Tibial nerve (tissue), 4 donors: Measurements from ENCODE around the gene CD320. TPM values are rescaled to one million over a fixed set of nuclear protein-coding genes. Genes with fewer than 3 reads are reported as not detected.

ENCODE experiments used
- DNase-seq, 2 donors: peaks; one replicate each; pipeline ENCODE4 v3.0.0-alpha.2; 2019; ENCODE audit warnings: low spot score in 2 of 2
- H3K27ac ChIP-seq, 4 donors: fragments of 200-600 bp; sonication (generic) in 3 of 4; one replicate each; pipeline ENCODE4 v1.5.1; 2017 to 2019; ENCODE audit warnings: mild to moderate bottlenecking in 1 of 4
- H3K27me3 ChIP-seq, 2 donors: fragments of 200-600 bp; sonication (generic) in 1 of 2; one replicate each; pipeline versions ENCODE4 v1.5.1 to v1.6.0; 2017 to 2019
- H3K36me3 ChIP-seq, 3 donors: fragments of 200-600 bp; sonication (generic); one replicate each; pipeline ENCODE4 v1.5.1; 2018 to 2019
- H3K4me1 ChIP-seq, 4 donors: fragments of 200-600 bp; sonication (generic) in 3 of 4; one replicate each; pipeline ENCODE4 v1.5.1; 2017 to 2019
- H3K4me3 ChIP-seq, 4 donors: fragments of 200-600 bp; sonication (generic) in 3 of 4; one replicate each; pipeline ENCODE4 v1.5.1; 2017 to 2019; ENCODE audit warnings: mild to moderate bottlenecking in 1 of 4, moderate library complexity in 1 of 4
- H3K9me3 ChIP-seq, 4 donors: fragments of 200-600 bp; sonication (generic) in 3 of 4; one replicate each; pipeline ENCODE4 v1.5.1; 2017 to 2019
- EP300 ChIP-seq, 2 donors: sonication (generic); formaldehyde crosslinking; IDR thresholded peaks; one replicate each; pipeline ENCODE4 v1.6.1; 2017; ENCODE audit warnings: antibody characterized with exemption in 2 of 2, mild to moderate bottlenecking in 1 of 2
- POLR2A ChIP-seq, 2 donors: fragments of 450-650 bp; IDR thresholded peaks; one replicate each; pipeline ENCODE4 v1.6.1; 2017; ENCODE audit warnings: antibody characterized with exemption in 2 of 2, mild to moderate bottlenecking in 2 of 2, moderate library complexity in 2 of 2
- WGBS, 2 donors: methylation state at CpG; one replicate each; pipeline ENCODE4 v1.1.5; 2018; 5-methylcytosine and 5-hydroxymethylcytosine counted together
- total RNA-seq, 4 donors: library from RNA; depleted of rRNA; stranded (reverse); fragments of >200 nt; gene quantifications; one replicate each; pipeline ENCODE4 v1.1.0, GENCODE V29; 2016
- TF ChIP-seq, protein P1 (sequence below), 5 experiments: fragments of 200-600 bp in 3 of 5; fragments of 450-650 bp in 2 of 5; sonication (generic) in 3 of 5; IDR thresholded peaks; one replicate each; pipeline ENCODE4 v1.5.1; 2016 to 2019; ENCODE audit warnings: antibody characterized with exemption in 5 of 5, mild to moderate bottlenecking in 3 of 5, moderate library complexity in 2 of 5

CD320 gene
- total RNA-seq, 4 donors from 2014 or later, result 64.7 to 109 (median 83.9) TPM

DNA sequence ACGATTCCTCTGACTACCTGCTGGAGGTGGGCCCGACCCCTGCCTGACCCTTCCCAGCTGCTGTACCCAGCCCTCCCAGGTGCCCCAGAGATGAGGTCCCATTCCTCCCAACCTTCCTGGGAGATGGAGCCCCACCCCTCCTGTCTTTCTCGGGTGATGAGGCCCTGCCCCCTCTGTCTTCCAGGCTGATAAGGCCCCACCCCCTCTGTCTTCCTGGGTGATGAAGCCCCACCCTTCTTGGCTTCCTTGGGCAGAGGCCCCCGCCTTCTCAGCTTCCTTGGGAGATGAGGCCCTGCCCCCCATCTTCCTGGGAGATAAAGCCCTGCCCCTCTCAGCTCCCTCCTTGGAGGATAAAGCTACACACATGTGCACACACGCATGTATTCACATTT lies 51.1 kb downstream of the CD320 start:
- peaks cover 0 to 7% (median 0%) of the 10 kb centered on the region in 4 donors for H3K4me1 ChIP-seq
- 33 to 66% methylated on average over 5 of the region's 5 CpGs for WGBS, 2 donors
- H3K9me3 ChIP-seq, result no peaks in the 10 kb centered on the region
- no peak overlapping the region for H3K27ac ChIP-seq
- no peaks in the 10 kb centered on the region for H3K27me3 ChIP-seq
- peaks cover 0 to 70% (median 4%) of the 10 kb centered on the region in 3 donors for H3K36me3 ChIP-seq
- DNase-seq, result no peak
- H3K4me3 ChIP-seq, result no peak overlapping the region
- TF ChIP-seq POLR2A (IDR thresholded peaks at IDR 0.05) (no peak), EP300 (IDR thresholded peaks at IDR 0.05) (no peak)
- TF ChIP-seq, protein P1, sequence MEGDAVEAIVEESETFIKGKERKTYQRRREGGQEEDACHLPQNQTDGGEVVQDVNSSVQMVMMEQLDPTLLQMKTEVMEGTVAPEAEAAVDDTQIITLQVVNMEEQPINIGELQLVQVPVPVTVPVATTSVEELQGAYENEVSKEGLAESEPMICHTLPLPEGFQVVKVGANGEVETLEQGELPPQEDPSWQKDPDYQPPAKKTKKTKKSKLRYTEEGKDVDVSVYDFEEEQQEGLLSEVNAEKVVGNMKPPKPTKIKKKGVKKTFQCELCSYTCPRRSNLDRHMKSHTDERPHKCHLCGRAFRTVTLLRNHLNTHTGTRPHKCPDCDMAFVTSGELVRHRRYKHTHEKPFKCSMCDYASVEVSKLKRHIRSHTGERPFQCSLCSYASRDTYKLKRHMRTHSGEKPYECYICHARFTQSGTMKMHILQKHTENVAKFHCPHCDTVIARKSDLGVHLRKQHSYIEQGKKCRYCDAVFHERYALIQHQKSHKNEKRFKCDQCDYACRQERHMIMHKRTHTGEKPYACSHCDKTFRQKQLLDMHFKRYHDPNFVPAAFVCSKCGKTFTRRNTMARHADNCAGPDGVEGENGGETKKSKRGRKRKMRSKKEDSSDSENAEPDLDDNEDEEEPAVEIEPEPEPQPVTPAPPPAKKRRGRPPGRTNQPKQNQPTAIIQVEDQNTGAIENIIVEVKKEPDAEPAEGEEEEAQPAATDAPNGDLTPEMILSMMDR (IDR thresholded peaks at IDR 0.05), result no peak

DNA sequence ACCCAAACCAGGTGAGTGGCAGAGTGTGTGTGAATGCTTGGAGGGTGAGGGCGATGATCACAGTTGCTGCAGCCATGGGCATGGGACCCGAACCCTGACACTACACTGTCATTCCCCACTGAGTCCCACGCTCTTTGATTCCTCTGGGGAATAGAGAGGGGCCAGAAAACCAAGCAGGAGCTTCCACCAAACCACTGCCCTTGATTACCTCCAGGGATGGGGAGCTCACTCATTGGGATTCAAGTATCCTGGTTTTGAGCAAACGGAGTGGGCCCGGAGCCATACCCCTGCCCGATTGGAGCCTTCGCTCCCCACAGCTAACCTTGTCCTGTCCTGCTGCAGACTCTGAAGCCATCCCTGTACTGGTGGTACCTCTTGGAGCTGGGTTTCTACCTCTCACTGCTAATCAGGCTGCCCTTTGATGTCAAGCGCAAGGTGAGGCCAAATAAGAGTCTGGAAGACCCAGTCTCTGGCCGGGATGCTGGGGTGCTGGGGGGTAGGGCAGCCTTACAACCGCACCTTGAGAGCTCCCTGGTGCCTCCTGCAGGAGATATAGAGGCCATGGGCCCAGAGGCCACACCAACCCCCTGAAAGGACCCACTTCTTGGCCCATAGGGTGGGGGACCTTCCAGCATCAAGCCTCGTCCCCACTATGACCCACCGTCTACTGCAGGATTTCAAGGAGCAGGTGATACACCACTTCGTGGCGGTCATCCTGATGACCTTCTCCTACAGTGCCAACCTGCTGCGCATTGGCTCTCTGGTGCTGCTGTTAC lies 51.7 kb downstream of the CD320 start:
- TF ChIP-seq, protein P1 (IDR thresholded peaks at IDR 0.05), result no peak
- TF ChIP-seq POLR2A (IDR thresholded peaks at IDR 0.05) (no peak), EP300 (IDR thresholded peaks at IDR 0.05) (no peak)
- 95 to 97% methylated on average over 15 of the region's 15 CpGs for WGBS, 2 donors
- H3K36me3 ChIP-seq, result peaks cover 0 to 64% (median 4%) of the 10 kb centered on the region in 3 donors

DNA sequence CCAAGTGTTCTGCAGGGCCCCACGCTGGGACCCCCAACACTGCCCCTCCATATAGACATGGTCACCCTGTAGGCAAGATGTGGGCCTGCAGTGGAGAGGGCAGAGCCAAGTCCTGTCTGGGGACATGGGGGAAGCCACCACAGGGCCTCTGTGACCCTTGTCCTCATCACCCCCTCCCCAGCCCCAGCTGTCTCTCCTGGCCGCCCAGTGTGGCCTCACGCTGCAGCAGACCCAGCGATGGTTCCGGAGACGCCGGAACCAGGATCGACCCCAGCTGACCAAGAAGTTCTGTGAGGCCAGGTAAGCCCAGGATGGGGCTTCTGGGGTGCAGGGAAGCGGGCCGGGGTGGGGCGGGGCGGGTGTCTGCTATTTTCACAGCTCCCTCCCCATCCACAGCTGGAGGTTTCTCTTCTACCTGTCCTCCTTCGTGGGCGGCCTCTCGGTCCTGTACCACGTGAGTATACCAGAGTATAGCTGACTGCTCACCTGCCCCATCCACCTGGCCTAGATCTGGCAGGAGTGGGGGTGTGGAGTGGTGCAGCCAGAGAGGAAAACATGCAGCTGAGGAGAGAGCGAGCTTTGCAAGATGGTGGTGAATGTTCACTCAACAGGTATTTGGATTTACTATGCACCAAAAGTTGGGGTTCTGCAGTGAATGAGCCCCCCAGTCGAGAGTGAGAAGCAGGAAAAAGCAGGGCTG lies 52.6 kb downstream of the CD320 start:
- H3K36me3 ChIP-seq, result peaks cover 0 to 59% (median 4%) of the 10 kb centered on the region in 3 donors
- WGBS, 2 donors, result 89 to 92% methylated on average over 17 to 18 of the region's 18 CpGs

More for the DNA sequence above, 51.7 kb downstream of the CD320 start:
- DNase-seq, result no peak
- Histone ChIP-seq H3K4me3 (no peak overlapping the region), H3K27ac (no peak overlapping the region), H3K9me3 (no peaks in the 10 kb centered on the region), H3K27me3 (no peaks in the 10 kb centered on the region), H3K4me1 (peaks cover 0 to 13% (median 0%) of the 10 kb centered on the region in 4 donors)

DNA sequence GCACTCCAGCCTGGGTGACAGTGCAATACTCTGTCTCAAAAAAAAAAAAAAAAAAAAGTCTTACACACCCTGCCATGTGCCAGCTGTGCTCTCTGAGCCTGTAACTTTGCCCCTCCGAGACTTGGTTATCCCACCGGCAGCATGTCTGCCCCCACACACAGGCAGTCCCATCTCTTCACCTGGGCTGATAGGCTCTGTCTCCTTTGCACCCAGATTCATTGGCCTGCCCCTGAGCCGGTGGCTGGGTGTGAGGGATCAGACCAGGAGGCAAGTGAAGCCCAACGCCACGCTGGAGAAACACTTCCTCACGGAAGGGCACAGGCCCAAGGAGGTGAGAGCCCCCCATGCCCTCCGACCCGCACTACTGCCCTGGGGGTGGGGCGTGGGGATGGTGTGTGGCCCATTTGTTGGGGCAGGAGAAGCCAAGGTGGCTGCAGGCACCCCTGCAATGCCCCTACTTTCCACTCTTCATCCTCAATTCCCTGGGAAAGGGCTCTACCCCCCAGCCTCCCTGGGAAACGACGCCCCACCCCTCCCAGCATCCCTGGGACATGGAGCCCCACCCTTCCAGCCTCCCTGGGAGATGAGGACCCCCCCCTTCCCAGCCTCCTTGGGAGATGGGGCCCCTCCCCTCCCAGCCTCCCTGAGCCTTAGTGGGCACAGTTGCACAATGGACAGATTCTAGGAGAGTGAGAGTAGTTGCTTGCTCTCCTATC lies 53.7 kb downstream of the CD320 start:
- no peak overlapping the region for H3K4me3 ChIP-seq
- H3K27ac ChIP-seq, result no peak overlapping the region
- 90 to 91% methylated on average over 7 to 10 of the region's 11 CpGs for WGBS, 2 donors
- peaks cover 0 to 51% (median 4%) of the 10 kb centered on the region in 3 donors for H3K36me3 ChIP-seq
- TF ChIP-seq, protein P1 (IDR thresholded peaks at IDR 0.05), result no peak
- TF ChIP-seq POLR2A (IDR thresholded peaks at IDR 0.05) (no peak), EP300 (IDR thresholded peaks at IDR 0.05) (no peak)
- H3K4me1 ChIP-seq, result peaks cover 0 to 31% (median 8%) of the 10 kb centered on the region in 4 donors
- DNase-seq, result no peak
- no peaks in the 10 kb centered on the region for H3K27me3 ChIP-seq
- H3K9me3 ChIP-seq, result no peaks in the 10 kb centered on the region

More for the DNA sequence above, 52.6 kb downstream of the CD320 start:
- Histone ChIP-seq H3K27me3 (no peaks in the 10 kb centered on the region), H3K4me3 (no peak overlapping the region), H3K27ac (no peak overlapping the region), H3K9me3 (no peaks in the 10 kb centered on the region), H3K4me1 (peaks cover 0 to 22% (median 6%) of the 10 kb centered on the region in 4 donors)
- TF ChIP-seq POLR2A (IDR thresholded peaks at IDR 0.05) (no peak), EP300 (IDR thresholded peaks at IDR 0.05) (no peak)
- TF ChIP-seq, protein P1 (IDR thresholded peaks at IDR 0.05), result no peak
- no peak for DNase-seq
